Epithelial cell of esophagus (primary cell): ENCODE data around the gene SLC22A2.
A peak's percentile ranks its signal among the peaks of the same experiment; 100 is the strongest.
"Not testable (repeated sequence)": the region's sequence is repeated elsewhere in the genome, so short reads cannot be mapped to it uniquely, and the experiment has no call there.

Experiments
- DNase-seq: peaks from one replicate; pipeline ENCODE4 v3.0.0; 2010; ENCODE audit warnings: low read depth
- H3K4me3 ChIP-seq: 2 replicates; pipeline ENCODE4 v1.5.1; 2011; ENCODE audit warnings: mild to moderate bottlenecking, low read length, control low read depth
- CTCF ChIP-seq: IDR thresholded peaks from 2 replicates; pipeline ENCODE4 v1.5.1; 2011; ENCODE audit warnings: low read depth, mild to moderate bottlenecking, low read length, control low read depth, inconsistent platforms; ENCODE audit not compliant: insufficient read depth; ENCODE audit errors: missing control alignments

The SLC22A2 gene

GRCh38 chr6:160258346-160259142 is at the start of gene SLC22A2:
TSS of gene SLC22A2 (minus strand) at chr6:160258821. CDS start at chr6:160258757, 64 bp downstream.
- DNase-seq, result no peak
- H3K4me3 ChIP-seq, result no peak within 1 kb of the TSS
- TF ChIP-seq CTCF, result no peak

- TF ChIP-seq CTCF, result no peak
- no peak overlapping the region for H3K4me3 ChIP-seq
- DNase-seq, result no peak
These were observed 47.5 kb upstream of the SLC22A2 start for GRCh38 chr6:160305926-160306713.

GRCh38 chr6:160303806-160304205 is 45.2 kb upstream of the SLC22A2 start:
- no peak for TF ChIP-seq CTCF
- no peak overlapping the region for H3K4me3 ChIP-seq
- DNase-seq, result no peak

GRCh38 chr6:160302431-160303082 is 43.9 kb upstream of the SLC22A2 start:
- not testable (repeated sequence) for DNase-seq, H3K4me3 ChIP-seq

GRCh38 chr6:160301339-160301738 is 42.7 kb upstream of the SLC22A2 start:
- TF ChIP-seq CTCF, result no peak
- no peak overlapping the region for H3K4me3 ChIP-seq
- no peak for DNase-seq

GRCh38 chr6:160300076-160300695 is 41.6 kb upstream of the SLC22A2 start:
- TF ChIP-seq CTCF, result no peak
- peak; percentile 79 for DNase-seq
- H3K4me3 ChIP-seq, result no peak overlapping the region

- no peak for TF ChIP-seq CTCF
- DNase-seq, result no peak
These were observed 40.9 kb upstream of the SLC22A2 start for GRCh38 chr6:160299559-160299958.

More at GRCh38 chr6:160299559-160299958, 40.9 kb upstream of the SLC22A2 start:
- H3K4me3 ChIP-seq, result no peak overlapping the region
